ENCODE measurements around the gene APPL2.
"Not testable (repeated sequence)": the region's sequence is repeated elsewhere in the genome, so short reads cannot be mapped to it uniquely, and the experiment has no call there.

The APPL2 gene

GRCh38 chr12:105189293-105189692 lies 46.7 kb downstream of the APPL2 start:
- DNase-seq, result no peak

- DNase-seq, result not testable (repeated sequence)
These were observed 52.0 kb downstream of the APPL2 start for GRCh38 chr12:105183976-105184375.

- not testable (repeated sequence) for DNase-seq
These were observed 52.6 kb downstream of the APPL2 start for GRCh38 chr12:105183406-105183805.

GRCh38 chr12:105179114-105179513 lies 56.9 kb downstream of the APPL2 start:
- not testable (repeated sequence) for DNase-seq

GRCh38 chr12:105177208-105177607 lies 58.8 kb downstream of the APPL2 start:
- no peak for DNase-seq

GRCh38 chr12:105175397-105175990 lies 60.5 kb downstream of the APPL2 start:
- DNase-seq, result no peak

GRCh38 chr12:105171691-105172436 lies 64.1 kb downstream of the APPL2 start:
- DNase-seq, result no peak

- DNase-seq, result no peak
These were observed 65.8 kb downstream of the APPL2 start for GRCh38 chr12:105170139-105170538.

- DNase-seq, result no peak
These were observed 68.0 kb downstream of the APPL2 start for GRCh38 chr12:105168006-105168405.

- no peak for DNase-seq
These were observed 68.6 kb downstream of the APPL2 start for GRCh38 chr12:105167346-105167745.

- no peak for DNase-seq
These were observed 69.2 kb downstream of the APPL2 start for GRCh38 chr12:105166736-105167135.

GRCh38 chr12:105164068-105164467 lies 71.9 kb downstream of the APPL2 start:
- no peak for DNase-seq

- no peak for DNase-seq
These were observed 73.8 kb downstream of the APPL2 start for GRCh38 chr12:105162174-105162573.

GRCh38 chr12:105158876-105159275 lies 77.1 kb downstream of the APPL2 start:
- DNase-seq, result no peak

- DNase-seq, result no peak
These were observed 78.4 kb downstream of the APPL2 start for GRCh38 chr12:105157606-105158005.

- DNase-seq, result no peak
These were observed 79.7 kb downstream of the APPL2 start for GRCh38 chr12:105156260-105156659.

- DNase-seq, result no peak
These were observed 93.7 kb downstream of the APPL2 start for GRCh38 chr12:105142259-105142658.

GRCh38 chr12:105141320-105141922 lies 94.6 kb downstream of the APPL2 start:
- DNase-seq, result no peak

- DNase-seq, result no peak
These were observed 97.7 kb downstream of the APPL2 start for GRCh38 chr12:105138248-105138647.
